Activated CD8-positive, alpha-beta memory T cell treated with anti-CD3 and anti-CD28 coated beads for 36 hours (primary cell): ENCODE measurements around the gene MCC. TPM values are rescaled to one million over a fixed set of nuclear protein-coding genes. Genes with fewer than 3 reads are reported as not detected.

Experiments
- CTCF ChIA-PET: fragments of 350-600 bp; sonication (Branson Sonifier 250); formaldehyde crosslinking; loops from one replicate; lab custom pipeline; 2021; ENCODE audit warnings: antibody characterized with exemption; lab: Charles Lee
- POLR2A ChIA-PET: fragments of 350-600 bp; sonication (Branson Sonifier 250); formaldehyde crosslinking; loops from one replicate; lab custom pipeline; 2021; ENCODE audit warnings: antibody characterized with exemption; lab: Charles Lee
- total RNA-seq, 2 experiments: library from RNA; stranded (reverse); gene quantifications; one replicate each; pipeline ENCODE4 v1.2.3, GENCODE V29; 2021

The MCC gene
- total RNA-seq, 2 experiments from 2014 or later = 4.8 to 4.9 TPM

- CTCF ChIA-PET = no interaction called here
- POLR2A ChIA-PET = no interaction called here
Measured at GRCh38 chr5:113027015-113027414, 461.2 kb downstream of the MCC start.

DNA sequence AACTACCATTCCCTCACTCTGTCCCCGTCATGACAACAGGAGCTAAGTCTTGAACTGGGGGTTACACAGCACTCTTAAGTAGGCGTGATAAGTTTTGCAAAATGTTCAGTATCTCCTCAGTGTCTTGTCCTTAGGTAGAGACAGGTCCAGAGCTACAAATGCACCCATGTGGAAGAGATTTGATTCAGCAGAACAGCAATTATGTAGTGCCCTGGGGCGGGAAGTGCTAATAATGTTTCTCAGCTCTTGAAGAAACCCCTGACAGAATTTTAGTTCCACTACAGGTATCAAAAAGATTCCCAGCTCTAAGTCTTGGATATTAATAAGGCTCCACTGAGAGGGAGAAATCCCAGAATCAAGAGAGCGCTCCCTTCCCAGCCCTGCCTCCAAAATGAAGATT is 462.0 kb downstream of the MCC start:
- POLR2A ChIA-PET = no interaction called here
- CTCF ChIA-PET = no interaction called here

DNA sequence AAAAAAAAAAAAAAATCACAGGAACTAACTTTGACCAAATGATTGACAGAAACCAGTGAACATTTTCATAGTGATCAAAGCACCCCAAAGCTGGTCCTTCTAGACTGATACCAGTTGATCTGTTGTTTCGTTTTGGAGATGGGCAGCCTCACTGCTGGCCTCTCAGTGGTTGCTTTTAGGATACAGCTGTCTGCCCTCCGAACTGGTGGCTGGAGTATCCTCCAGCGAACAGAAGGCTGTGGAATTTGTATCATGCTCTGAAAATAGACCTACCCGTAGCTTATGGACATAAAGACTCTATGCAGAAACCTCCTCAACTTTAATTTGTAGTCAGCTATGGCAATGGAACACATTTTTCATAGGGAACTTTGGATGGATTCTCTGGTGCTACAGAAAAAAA is 462.7 kb downstream of the MCC start:
- ChIA-PET POLR2A (no interaction called here), CTCF (no interaction called here)

- ChIA-PET POLR2A (no interaction called here), CTCF (no interaction called here)
Measured at GRCh38 chr5:113024076-113024697, 464.1 kb downstream of the MCC start.

DNA sequence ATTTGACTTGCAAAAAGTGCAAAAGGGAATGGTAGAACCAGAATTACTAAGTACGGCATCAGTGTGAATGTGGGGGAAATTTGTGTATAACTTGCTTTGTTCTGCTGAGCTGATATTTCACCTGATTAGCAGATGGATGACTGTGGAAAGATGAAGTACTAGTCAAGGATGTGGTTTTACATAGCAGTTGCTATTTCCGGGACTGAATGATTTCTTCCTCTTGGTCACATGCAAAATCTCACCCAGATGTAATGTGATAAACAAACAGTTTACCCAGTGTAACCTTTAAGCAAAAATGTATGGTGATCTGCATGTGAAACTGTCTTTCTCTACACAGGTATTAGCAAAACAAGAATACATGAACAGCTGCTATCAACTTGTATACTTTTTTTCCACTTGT is 465.6 kb downstream of the MCC start:
- ChIA-PET POLR2A (no interaction called here), CTCF (no interaction called here)

- ChIA-PET CTCF (interaction anchor here (0.7 kb wide), 1 partner anchor 21 kb away, joined by 4 read pairs; no protein-coding TSS in a partner anchor), POLR2A (no interaction called here)
Measured at GRCh38 chr5:113020461-113021273, 467.6 kb downstream of the MCC start.

GRCh38 chr5:113017881-113018635 is 470.2 kb downstream of the MCC start:
- ChIA-PET POLR2A (no interaction called here), CTCF (no interaction called here)

- ChIA-PET CTCF (interaction anchor here (0.6 kb wide), 2 partner anchors 18 to 27 kb away, joined by 3 to 4 read pairs; no protein-coding TSS in a partner anchor), POLR2A (no interaction called here)
Measured at GRCh38 chr5:113005454-113005853, 482.8 kb downstream of the MCC start.

DNA sequence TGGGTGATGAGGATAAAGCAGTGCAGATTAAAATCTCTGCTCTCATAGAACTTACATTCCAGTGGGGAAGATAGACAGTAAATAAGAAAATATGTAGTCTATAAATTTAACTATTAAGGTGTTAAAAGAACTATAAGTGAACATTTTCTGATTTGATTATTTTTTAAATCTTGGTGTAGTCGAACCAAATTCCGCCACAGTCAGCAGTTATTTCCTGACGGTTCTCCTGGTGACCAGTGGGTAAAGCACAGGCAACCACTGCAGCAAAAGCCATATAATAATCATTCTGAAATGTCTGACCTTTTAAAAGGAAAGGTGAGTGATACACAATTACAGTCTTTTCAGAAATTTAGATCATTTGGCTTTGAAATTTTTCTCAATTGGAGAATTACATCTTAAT is 484.5 kb downstream of the MCC start:
- POLR2A ChIA-PET = no interaction called here
- CTCF ChIA-PET = no interaction called here

- ChIA-PET CTCF (no interaction called here), POLR2A (no interaction called here)
Measured at GRCh38 chr5:113002423-113002822, 485.8 kb downstream of the MCC start.

- CTCF ChIA-PET = no interaction called here
- POLR2A ChIA-PET = no interaction called here
Measured at GRCh38 chr5:113000466-113000865, 487.8 kb downstream of the MCC start.

GRCh38 chr5:112998296-112998695 is 490.0 kb downstream of the MCC start:
- ChIA-PET POLR2A (no interaction called here), CTCF (no interaction called here)

DNA sequence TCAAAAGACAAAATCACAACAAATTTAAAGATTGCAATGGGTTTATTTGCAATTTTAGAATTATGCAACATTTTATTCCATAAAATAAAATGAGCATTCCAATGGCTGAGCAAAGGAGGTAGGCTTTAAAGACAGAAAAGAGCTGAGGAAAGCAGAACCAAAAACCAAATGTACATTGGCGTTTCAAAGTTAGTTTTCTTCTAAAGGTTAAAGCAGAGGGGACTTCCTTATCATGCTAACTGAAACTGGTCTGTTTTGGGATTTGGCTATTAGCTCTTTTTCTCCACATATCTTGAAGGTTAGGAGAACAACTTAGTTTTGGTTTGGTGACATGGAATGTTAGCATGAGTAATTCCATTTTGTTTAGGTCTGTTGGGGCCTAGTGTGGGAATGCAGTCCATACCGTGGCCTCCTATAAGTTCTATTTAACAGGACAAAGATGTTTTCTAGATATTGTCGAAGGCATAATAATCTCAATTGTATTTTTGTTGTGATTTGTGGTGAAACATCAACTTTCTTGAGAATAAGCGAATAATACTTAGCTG is 491.4 kb downstream of the MCC start:
- ChIA-PET CTCF (interaction anchor here (1.2 to 2.5 kb wide), 7 partner anchors 10 to 609 kb away, joined by 3 to 11 read pairs (median 5); partner anchors contain the start of gene YTHDC2), POLR2A (interaction anchor here (0.6 kb wide), 1 partner anchor 569 kb away, joined by 3 read pairs; no protein-coding TSS in a partner anchor)

DNA sequence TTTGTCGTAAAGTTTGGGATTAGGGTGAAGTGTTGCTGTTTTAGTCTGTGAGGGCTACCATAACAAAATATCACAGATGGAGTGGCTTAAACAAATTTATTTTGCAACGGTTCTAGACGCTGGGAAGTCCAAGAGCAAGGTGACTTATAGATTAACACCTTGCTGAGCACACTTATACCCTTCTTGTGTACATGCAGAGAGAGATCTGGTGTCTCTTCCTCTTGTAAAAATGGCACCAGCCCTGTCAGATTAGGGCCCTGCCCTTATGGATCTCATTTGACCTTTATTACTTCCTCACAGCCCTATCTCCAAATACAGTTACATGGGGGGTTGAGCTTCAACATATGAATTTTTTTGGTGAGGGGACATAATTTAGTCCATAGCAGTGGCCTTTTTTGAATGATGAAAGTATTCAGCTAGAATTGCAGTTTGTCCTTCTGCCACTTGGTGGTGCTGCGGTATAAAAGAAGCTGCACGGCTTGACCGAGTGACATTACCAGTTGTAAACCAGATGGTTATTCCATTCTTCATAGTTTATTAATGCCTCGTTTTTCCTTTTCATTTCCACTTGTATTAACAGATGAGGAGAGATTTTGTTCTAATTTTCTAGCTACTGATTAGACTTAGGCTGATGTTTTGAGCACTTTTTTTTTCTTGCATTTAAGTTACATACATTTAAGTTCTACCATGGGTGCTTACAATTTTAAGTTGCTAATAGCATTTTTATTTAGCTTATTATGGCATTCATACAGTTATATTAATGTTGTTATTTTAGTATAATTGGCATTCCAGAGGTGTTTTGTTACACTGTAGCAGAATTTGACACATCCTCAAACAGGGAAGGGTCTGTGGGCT is 492.3 kb downstream of the MCC start:
- POLR2A ChIA-PET = interaction anchor here (0.6 kb wide), 1 partner anchor 570 kb away, joined by 3 read pairs; no protein-coding TSS in a partner anchor

GRCh38 chr5:112986224-112986623 is 502.0 kb downstream of the MCC start:
- POLR2A ChIA-PET = no interaction called here
- CTCF ChIA-PET = interaction anchor here (1.7 kb wide), 1 partner anchor 10 kb away, joined by 11 read pairs; no protein-coding TSS in a partner anchor

More for the DNA sequence above, 492.3 kb downstream of the MCC start:
- CTCF ChIA-PET = interaction anchor here (0.7 to 2.5 kb wide), 12 partner anchors 9 to 616 kb away, joined by 3 to 11 read pairs (median 4); partner anchors contain the start of gene YTHDC2

DNA sequence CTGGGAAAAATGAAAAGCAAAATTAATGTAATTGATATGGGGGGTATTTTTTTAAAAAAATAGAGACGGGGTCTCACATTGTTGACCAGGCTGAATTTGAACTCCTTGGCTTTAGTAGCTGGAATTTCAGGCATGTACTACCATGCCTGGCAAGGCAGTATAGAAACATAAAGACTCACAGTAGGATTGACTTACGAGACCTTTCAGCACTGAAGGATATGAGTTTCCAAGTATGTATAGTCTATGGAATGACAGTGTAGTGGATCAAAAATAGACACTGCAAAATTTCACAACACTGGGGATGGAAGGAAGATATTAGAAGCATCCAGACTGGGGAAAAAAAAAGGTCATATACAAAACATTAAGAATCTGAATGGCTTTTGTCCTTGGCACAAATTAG is 504.9 kb downstream of the MCC start:
- ChIA-PET POLR2A (no interaction called here), CTCF (no interaction called here)

- ChIA-PET POLR2A (no interaction called here), CTCF (no interaction called here)
Measured at GRCh38 chr5:112979723-112980122, 508.5 kb downstream of the MCC start.

GRCh38 chr5:112978836-112979235 is 509.4 kb downstream of the MCC start:
- CTCF ChIA-PET = interaction anchor here (0.7 kb wide), 1 partner anchor 27 kb away, joined by 3 read pairs; no protein-coding TSS in a partner anchor
- POLR2A ChIA-PET = no interaction called here
